Endothelial cell of umbilical vein (primary cell): Measurements from ENCODE around the gene SNORC. TPM values are rescaled to one million over a fixed set of nuclear protein-coding genes. Genes with fewer than 3 reads are reported as not detected.

Experiments used
- BruUV-seq: library from RNA; stranded (reverse); fragments of 400-500 nt; replicated peaks from 2 replicates; lab custom pipeline; 2021; lab: Mats Ljungman, UMichigan
- CTCF ChIA-PET: fragments of 300-600, 350-600 bp; sonication (Branson Sonifier 250); formaldehyde crosslinking; loops from one replicate; lab custom pipeline; 2021; ENCODE audit warnings: antibody characterized with exemption, inconsistent platforms; lab: Charles Lee
- POLR2A ChIA-PET: fragments of 300-600, 350-600 bp; sonication (Branson Sonifier 250); formaldehyde crosslinking; loops from one replicate; lab custom pipeline; 2021; ENCODE audit warnings: antibody characterized with exemption, inconsistent platforms; lab: Charles Lee
- DNase-seq: peaks from one replicate; pipeline ENCODE4 v3.0.0-alpha.2; 2011; ENCODE audit warnings: low read depth, low spot score
- FAIRE-seq: peaks from 2 replicates; lab custom pipeline; 2011; peaks lifted over from hg19 to GRCh38; lab: Jason Lieb, UNC
- H2AFZ ChIP-seq: 2 replicates; pipeline ENCODE4 v1.6.0; 2012; ENCODE audit warnings: low read depth, low read length, control low read depth, inconsistent platforms
- H3K27ac ChIP-seq: 2 replicates; pipeline ENCODE4 v1.5.1; 2011; ENCODE audit warnings: low read depth, mild to moderate bottlenecking, control low read depth, low read length, moderate library complexity; ENCODE audit not compliant: insufficient read depth
- H3K27me3 ChIP-seq, 2 experiments: 2 replicates each; pipeline versions ENCODE4 v1.6.0 to v1.6.1; 2011; ENCODE audit warnings: low read length in 2 of 2, mixed read lengths in 1 of 2; ENCODE audit not compliant: control insufficient read depth in 2 of 2, insufficient read depth in 2 of 2
- H3K36me3 ChIP-seq, 2 experiments: 2 replicates in 1 of 2; 3 replicates in 1 of 2; pipeline ENCODE4 v1.5.1; 2011; ENCODE audit warnings: low read length in 2 of 2, mild to moderate bottlenecking in 1 of 2, moderate library complexity in 1 of 2; ENCODE audit not compliant: control insufficient read depth in 2 of 2, insufficient read depth in 2 of 2; ENCODE audit errors: extremely low read depth in 1 of 2
- H3K4me1 ChIP-seq: 3 replicates; pipeline ENCODE4 v1.5.1; 2011; ENCODE audit warnings: mild to moderate bottlenecking, low read length; ENCODE audit not compliant: control insufficient read depth, insufficient read depth; ENCODE audit errors: extremely low read depth
- H3K4me2 ChIP-seq: 2 replicates; pipeline ENCODE4 v1.6.1; 2011; ENCODE audit warnings: low read length, control low read depth, mixed read lengths; ENCODE audit not compliant: insufficient read depth
- H3K4me3 ChIP-seq, 3 experiments: fragments of 200-600 bp in 1 of 3; sonication (generic), shearing (Covaris generic) in 1 of 3; replicated peaks in 1 of 3; 2 replicates each; pipeline ENCODE4 v1.5.1; 2011 to 2016; ENCODE audit warnings: control low read depth in 3 of 3, low read length in 3 of 3, mild to moderate bottlenecking in 2 of 3, inconsistent platforms in 1 of 3, low read depth in 1 of 3, moderate library complexity in 1 of 3; ENCODE audit not compliant: insufficient read depth in 1 of 3
- H3K79me2 ChIP-seq: 2 replicates; pipeline ENCODE4 v1.6.0; 2012; ENCODE audit warnings: low read length, inconsistent platforms; ENCODE audit not compliant: control insufficient read depth, insufficient read depth
- H3K9ac ChIP-seq: replicated peaks from 2 replicates; pipeline ENCODE3; 2011; ENCODE audit warnings: low read length, control low read depth; ENCODE audit not compliant: insufficient read depth; ENCODE audit errors: extremely low read depth
- H3K9me1 ChIP-seq: replicated peaks from 3 replicates; pipeline ENCODE4 v1.6.0; 2011; ENCODE audit warnings: mild to moderate bottlenecking, low read length; ENCODE audit not compliant: control insufficient read depth, insufficient read depth; ENCODE audit errors: extremely low read depth
- H3K9me3 ChIP-seq: replicated peaks from 2 replicates; pipeline ENCODE4 v1.5.1; 2012; ENCODE audit warnings: low read length, inconsistent platforms; ENCODE audit not compliant: control insufficient read depth, insufficient read depth
- H4K20me1 ChIP-seq: replicated peaks from 2 replicates; pipeline ENCODE3; 2011; ENCODE audit warnings: mild to moderate bottlenecking, low read length; ENCODE audit not compliant: control insufficient read depth, insufficient read depth; ENCODE audit errors: extremely low read depth
- CTCF ChIP-seq, 2 donors: IDR thresholded peaks; 1 replicate in 1 of 2; 2 replicates in 1 of 2; pipeline ENCODE4 v1.5.1; 2011; ENCODE audit warnings: low read length in 2 of 2, mild to moderate bottlenecking in 2 of 2, moderate library complexity in 2 of 2, control low read depth in 1 of 2, inconsistent platforms in 1 of 2, low read depth in 1 of 2; ENCODE audit not compliant: insufficient read depth in 1 of 2; ENCODE audit errors: extremely low read depth in 1 of 2
- EZH2 ChIP-seq: IDR thresholded peaks from 2 replicates; pipeline ENCODE4 v1.6.1; 2012; ENCODE audit warnings: borderline replicate concordance, low read depth, mild to moderate bottlenecking, moderate library complexity, low read length, inconsistent platforms; ENCODE audit not compliant: severe bottlenecking
- FOS ChIP-seq: IDR thresholded peaks from 2 replicates; pipeline ENCODE4 v1.6.1; 2011; ENCODE audit warnings: mild to moderate bottlenecking, low read length, moderate library complexity, borderline replicate concordance; ENCODE audit not compliant: insufficient read depth
- GATA2 ChIP-seq: IDR thresholded peaks from 2 replicates; pipeline ENCODE4 v1.7.0; 2011; ENCODE audit warnings: low read depth, mild to moderate bottlenecking, moderate library complexity, mixed read lengths, low read length; ENCODE audit not compliant: insufficient read length, insufficient read depth
- JUN ChIP-seq: IDR thresholded peaks from 2 replicates; pipeline ENCODE4 v1.6.1; 2011; ENCODE audit warnings: borderline replicate concordance, low read depth; ENCODE audit not compliant: insufficient read length, insufficient read depth
- MAX ChIP-seq: IDR thresholded peaks from 2 replicates; pipeline ENCODE4 v1.6.1; 2011; ENCODE audit not compliant: insufficient read depth, insufficient read length
- MYC ChIP-seq: IDR thresholded peaks from one replicate; pipeline ENCODE4 v1.6.1; 2011; ENCODE audit warnings: mild to moderate bottlenecking, low read depth, low read length
- POLR2A ChIP-seq: IDR thresholded peaks from 2 replicates; pipeline ENCODE4 v1.6.1; 2012; ENCODE audit warnings: low read depth, mild to moderate bottlenecking, control low read depth, low read length
- POLR2AphosphoS5 ChIP-seq: IDR thresholded peaks from 2 replicates; pipeline ENCODE4 v1.6.1; 2012; ENCODE audit warnings: low read depth, mild to moderate bottlenecking, control low read depth, low read length, moderate library complexity; ENCODE audit not compliant: insufficient read depth
- dilution Hi-C: fragments of 300-500 bp; cut with MboI; formaldehyde crosslinking; loops from one replicate; pipeline ENCODE4 v1.15.0; 2019; ENCODE audit warnings: low sequenced_read_pairs; ENCODE audit not compliant: extremely low pct_ligation_motif_present
- intact Hi-C: fragments of 100-400 bp; cut with micrococcal nuclease; formaldehyde crosslinking; loops from one replicate; pipeline ENCODE4 v1.10.0; 2022
- polyA plus RNA-seq, 4 experiments: library from polyadenylated mRNA; depleted of rRNA in 3 of 4; stranded (reverse) in 3 of 4; unstranded in 1 of 4; fragments of >200 nt; gene quantifications; 2 replicates each; pipeline versions ENCODE4 v1.2.1 to v1.2.3, GENCODE V29; 2011 to 2012; ENCODE audit warnings: missing spikeins in 1 of 4
- total RNA-seq: library from RNA; stranded (reverse); gene quantifications from 2 replicates; pipeline ENCODE4 v1.2.3, GENCODE V29; 2021

Gene SNORC
- total and polyA plus RNA-seq, 2 donors (not counting 3 experiments of a cell fraction or from before 2014, with no cell fraction given): 1.4 to 4.0 TPM

GRCh38 chr2:232894251-232894650 is 24.2 kb downstream of the SNORC start:
- Histone ChIP-seq H3K9me3 (no peaks in the 10 kb centered on the region), H3K4me2 (no peak overlapping the region), H3K79me2 (no peaks in the 10 kb centered on the region), H3K4me1 (no peaks in the 10 kb centered on the region), H3K27me3 (no peaks in the 10 kb centered on the region), H2AFZ (no peak overlapping the region), H4K20me1 (no peaks in the 10 kb centered on the region), H3K4me3 (no peak overlapping the region), H3K27ac (no peak overlapping the region), H3K36me3 (no peaks in the 10 kb centered on the region), H3K9me1 (no peaks in the 10 kb centered on the region), H3K9ac (no peak overlapping the region)
- no peak for DNase-seq
- BruUV-seq: no TSS peak
- FAIRE-seq: no peak
- dilution Hi-C loops: no loop called here
- CTCF ChIA-PET: interaction anchor here (1.1 kb wide), 1 partner anchor 279 kb away, joined by 3 read pairs; no protein-coding TSS in a partner anchor
- intact Hi-C loops: no loop called here
- POLR2A ChIA-PET: no interaction called here
- TF ChIP-seq MYC (no peak), CTCF (IDR thresholded peaks at IDR 0.05; ENCODE audit: extremely low read depth in 1 of 2, insufficient read depth in 1 of 2, low read depth in 1 of 2, low read length in 2 of 2) (no peak), MAX (no peak), FOS (no peak), GATA2 (no peak), EZH2 (no peak), POLR2A (no peak), POLR2AphosphoS5 (no peak), JUN (no peak)
